Vagina (tissue), 2 donors: ENCODE data around the gene SLC12A7.

Source experiments
- CTCF ChIP-seq, 3 experiments: fragments of 450-650 bp in 2 of 3; fragments of 200-600 bp in 1 of 3; sonication (generic) in 1 of 3; IDR thresholded peaks; one replicate each; pipeline ENCODE4 v1.5.1; 2017 to 2019; ENCODE audit warnings: antibody characterized with exemption in 3 of 3, mild to moderate bottlenecking in 2 of 3, moderate library complexity in 2 of 3
- POLR2A ChIP-seq, 2 donors: fragments of 450-650 bp; IDR thresholded peaks; one replicate each; pipeline ENCODE4 v1.6.1; 2017; ENCODE audit warnings: antibody characterized with exemption in 2 of 2, mild to moderate bottlenecking in 2 of 2, moderate library complexity in 2 of 2
- POLR2AphosphoS5 ChIP-seq, 2 donors: sonication (generic); formaldehyde crosslinking; IDR thresholded peaks; one replicate each; pipeline ENCODE4 v1.9.0; 2017; ENCODE audit warnings: antibody characterized with exemption in 2 of 2, mild to moderate bottlenecking in 2 of 2, low read depth in 1 of 2; ENCODE audit not compliant: insufficient read depth in 1 of 2

- TF ChIP-seq CTCF (IDR thresholded peaks at IDR 0.05) (no peak), POLR2A (IDR thresholded peaks at IDR 0.05) (no peak), POLR2AphosphoS5 (IDR thresholded peaks at IDR 0.05; ENCODE audit: insufficient read depth in 1 of 2, low read depth in 1 of 2) (no peak)
Observed at GRCh38 chr5:1029282-1029944, 82.5 kb downstream of the SLC12A7 start.
